Keratinocyte (primary cell): Measurements from ENCODE around the gene ZNF282. TPM values are rescaled to one million over a fixed set of nuclear protein-coding genes. Genes with fewer than 3 reads are reported as not detected.

Source experiments
- DNase-seq: peaks from one replicate; pipeline ENCODE4 v3.0.0-alpha.2; 2011; ENCODE audit warnings: low read depth, missing footprints, low spot score
- FAIRE-seq: peaks from 2 replicates; lab custom pipeline; 2011; peaks lifted over from hg19 to GRCh38; lab: Jason Lieb, UNC
- H2AFZ ChIP-seq: 2 replicates; pipeline ENCODE4 v1.6.0; 2012; ENCODE audit warnings: low read length, control low read depth, inconsistent platforms; ENCODE audit not compliant: control insufficient read depth
- H3K27ac ChIP-seq: 2 replicates; pipeline ENCODE4 v1.5.1; 2011; ENCODE audit warnings: low read length; ENCODE audit not compliant: control insufficient read depth, insufficient read depth
- H3K27me3 ChIP-seq: 3 replicates; pipeline ENCODE4 v1.6.0; 2011; ENCODE audit warnings: low read length; ENCODE audit not compliant: control insufficient read depth, insufficient read depth; ENCODE audit errors: extremely low read depth
- H3K36me3 ChIP-seq, 2 experiments: 2 replicates in 1 of 2; 3 replicates in 1 of 2; pipeline ENCODE4 v1.5.1; 2011; ENCODE audit warnings: low read length in 2 of 2, mild to moderate bottlenecking in 1 of 2; ENCODE audit not compliant: control insufficient read depth in 2 of 2, insufficient read depth in 2 of 2; ENCODE audit errors: extremely low read depth in 1 of 2
- H3K4me1 ChIP-seq: 3 replicates; pipeline ENCODE4 v1.5.1; 2011; ENCODE audit warnings: low read length; ENCODE audit not compliant: control insufficient read depth, insufficient read depth; ENCODE audit errors: extremely low read depth
- H3K4me2 ChIP-seq: 3 replicates; pipeline ENCODE4 v1.6.0; 2011; ENCODE audit warnings: low read depth, low read length; ENCODE audit not compliant: control insufficient read depth, insufficient read depth; ENCODE audit errors: extremely low read depth
- H3K4me3 ChIP-seq, 3 experiments: fragments of 200-600 bp in 1 of 3; sonication (generic) in 1 of 3; 2 replicates in 2 of 3; 3 replicates in 1 of 3; pipeline ENCODE4 v1.5.1; 2011 to 2016; ENCODE audit warnings: low read length in 3 of 3, mild to moderate bottlenecking in 3 of 3, control low read depth in 2 of 3, inconsistent platforms in 1 of 3, low read depth in 1 of 3, mixed read lengths in 1 of 3, mixed run types in 1 of 3, moderate library complexity in 1 of 3; ENCODE audit not compliant: control insufficient read depth in 2 of 3, insufficient read depth in 2 of 3; ENCODE audit errors: extremely low read depth in 1 of 3
- H3K79me2 ChIP-seq: 2 replicates; pipeline ENCODE4 v1.6.0; 2012; ENCODE audit warnings: low read length; ENCODE audit not compliant: control insufficient read depth, insufficient read depth
- H3K9ac ChIP-seq: 3 replicates; pipeline ENCODE4 v1.6.0; 2011; ENCODE audit warnings: low read length; ENCODE audit not compliant: control insufficient read depth, insufficient read depth; ENCODE audit errors: extremely low read depth
- H3K9me1 ChIP-seq: 3 replicates; pipeline ENCODE4 v1.6.0; 2011; ENCODE audit warnings: low read length; ENCODE audit not compliant: control insufficient read depth, insufficient read depth; ENCODE audit errors: extremely low read depth
- H3K9me3 ChIP-seq: 2 replicates; pipeline ENCODE4 v1.5.1; 2012; ENCODE audit warnings: low read depth, low read length; ENCODE audit not compliant: control insufficient read depth
- H4K20me1 ChIP-seq: 3 replicates; pipeline ENCODE4 v1.6.0; 2011; ENCODE audit warnings: low read length; ENCODE audit not compliant: control insufficient read depth, insufficient read depth; ENCODE audit errors: extremely low read depth
- EZH2 ChIP-seq: IDR thresholded peaks from one replicate; pipeline ENCODE4 v1.6.1; 2012; ENCODE audit warnings: inconsistent platforms, mild to moderate bottlenecking, low read length, moderate library complexity
- dilution Hi-C: fragments of 300-500 bp; cut with MboI; formaldehyde crosslinking; loops from one replicate; pipeline ENCODE4 v1.7.0; 2020; ENCODE audit warnings: low sequenced_read_pairs; ENCODE audit not compliant: extremely low pct_ligation_motif_present
- polyA plus RNA-seq, 5 experiments: library from polyadenylated mRNA; depleted of rRNA in 3 of 5; stranded (reverse) in 3 of 5; stranded (forward) in 1 of 5; unstranded in 1 of 5; fragments of >200 nt; gene quantifications; 1 replicate in 1 of 5; 2 replicates in 3 of 5; 3 replicates in 1 of 5; pipeline versions ENCODE4 v1.2.1 to v1.2.3, GENCODE V29; 2011 to 2012; ENCODE audit warnings: missing spikeins in 2 of 5, low read depth in 1 of 5, low replicate concordance in 1 of 5
- TF ChIP-seq, protein P1 (sequence below), 3 experiments: IDR thresholded peaks in 1 of 3; conservative IDR thresholded peaks in 1 of 3; optimal IDR thresholded peaks in 1 of 3; 2 replicates in 2 of 3; 3 replicates in 1 of 3; pipeline versions ENCODE3 to v1.5.1; 2011; ENCODE audit warnings: low read length in 3 of 3, mild to moderate bottlenecking in 3 of 3, moderate library complexity in 2 of 3, control low read depth in 1 of 3, inconsistent platforms in 1 of 3; ENCODE audit not compliant: insufficient read depth in 2 of 3; ENCODE audit errors: extremely low read depth in 1 of 3

Gene ZNF282
- polyA plus RNA-seq, 1 donor (not counting 4 experiments of a cell fraction or from before 2014, with no cell fraction given): 13.1 TPM

DNA sequence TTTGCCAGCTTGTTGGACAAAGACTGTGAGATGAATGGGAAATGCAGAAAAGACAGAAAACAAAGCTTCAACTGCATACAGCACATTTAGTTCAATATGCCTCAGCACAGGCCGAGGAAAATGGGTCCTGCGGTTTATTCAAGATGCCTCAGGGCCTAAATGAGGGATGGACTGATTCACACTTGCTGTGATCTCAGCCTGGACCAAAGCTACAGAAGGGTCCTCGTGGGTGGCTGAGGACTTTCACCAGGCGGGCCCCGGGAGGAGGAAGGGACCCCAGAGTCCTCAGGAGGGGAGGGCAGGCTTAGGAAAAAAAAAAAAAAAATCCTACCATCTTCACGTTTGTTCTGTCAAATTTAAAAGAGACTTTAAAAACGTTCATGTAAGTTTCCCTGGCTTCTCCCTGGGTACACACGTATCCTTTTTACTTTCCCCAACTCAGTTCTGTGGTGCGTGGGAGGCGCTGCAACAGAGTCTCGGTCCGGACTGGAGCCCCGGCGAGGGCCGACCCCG is 66.0 kb downstream of the ZNF282 start:
- peak; percentile 52 for FAIRE-seq
- Histone ChIP-seq H4K20me1 (no peaks in the 10 kb centered on the region), H2AFZ (peak overlapping the region; percentile 77), H3K4me1 (peaks cover 27% of the 10 kb centered on the region), H3K9me3 (no peaks in the 10 kb centered on the region), H3K36me3 (peaks cover 2 to 11% of the 10 kb centered on the region in 2 experiments), H3K27me3 (no peaks in the 10 kb centered on the region), H3K79me2 (peaks cover 4% of the 10 kb centered on the region), H3K9ac (peak overlapping the region; percentile 84), H3K27ac (peak overlapping the region; percentile 74), H3K4me2 (peak overlapping the region; percentile 85), H3K9me1 (no peaks in the 10 kb centered on the region), H3K4me3 (peak overlapping the region; percentile 45 to 78 (median 47))
- DNase-seq: no peak
- dilution Hi-C loops: no loop called here
- TF ChIP-seq, protein P1, sequence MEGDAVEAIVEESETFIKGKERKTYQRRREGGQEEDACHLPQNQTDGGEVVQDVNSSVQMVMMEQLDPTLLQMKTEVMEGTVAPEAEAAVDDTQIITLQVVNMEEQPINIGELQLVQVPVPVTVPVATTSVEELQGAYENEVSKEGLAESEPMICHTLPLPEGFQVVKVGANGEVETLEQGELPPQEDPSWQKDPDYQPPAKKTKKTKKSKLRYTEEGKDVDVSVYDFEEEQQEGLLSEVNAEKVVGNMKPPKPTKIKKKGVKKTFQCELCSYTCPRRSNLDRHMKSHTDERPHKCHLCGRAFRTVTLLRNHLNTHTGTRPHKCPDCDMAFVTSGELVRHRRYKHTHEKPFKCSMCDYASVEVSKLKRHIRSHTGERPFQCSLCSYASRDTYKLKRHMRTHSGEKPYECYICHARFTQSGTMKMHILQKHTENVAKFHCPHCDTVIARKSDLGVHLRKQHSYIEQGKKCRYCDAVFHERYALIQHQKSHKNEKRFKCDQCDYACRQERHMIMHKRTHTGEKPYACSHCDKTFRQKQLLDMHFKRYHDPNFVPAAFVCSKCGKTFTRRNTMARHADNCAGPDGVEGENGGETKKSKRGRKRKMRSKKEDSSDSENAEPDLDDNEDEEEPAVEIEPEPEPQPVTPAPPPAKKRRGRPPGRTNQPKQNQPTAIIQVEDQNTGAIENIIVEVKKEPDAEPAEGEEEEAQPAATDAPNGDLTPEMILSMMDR (optimal IDR thresholded peaks at IDR 0.05 in 1 of 3, IDR thresholded peaks at IDR 0.05 in 1 of 3, conservative IDR thresholded peaks at IDR 0.05 in 1 of 3; ENCODE audit: extremely low read depth in 1 of 3, insufficient read depth in 2 of 3, low read length in 3 of 3): no peak
- TF ChIP-seq EZH2: no peak

DNA sequence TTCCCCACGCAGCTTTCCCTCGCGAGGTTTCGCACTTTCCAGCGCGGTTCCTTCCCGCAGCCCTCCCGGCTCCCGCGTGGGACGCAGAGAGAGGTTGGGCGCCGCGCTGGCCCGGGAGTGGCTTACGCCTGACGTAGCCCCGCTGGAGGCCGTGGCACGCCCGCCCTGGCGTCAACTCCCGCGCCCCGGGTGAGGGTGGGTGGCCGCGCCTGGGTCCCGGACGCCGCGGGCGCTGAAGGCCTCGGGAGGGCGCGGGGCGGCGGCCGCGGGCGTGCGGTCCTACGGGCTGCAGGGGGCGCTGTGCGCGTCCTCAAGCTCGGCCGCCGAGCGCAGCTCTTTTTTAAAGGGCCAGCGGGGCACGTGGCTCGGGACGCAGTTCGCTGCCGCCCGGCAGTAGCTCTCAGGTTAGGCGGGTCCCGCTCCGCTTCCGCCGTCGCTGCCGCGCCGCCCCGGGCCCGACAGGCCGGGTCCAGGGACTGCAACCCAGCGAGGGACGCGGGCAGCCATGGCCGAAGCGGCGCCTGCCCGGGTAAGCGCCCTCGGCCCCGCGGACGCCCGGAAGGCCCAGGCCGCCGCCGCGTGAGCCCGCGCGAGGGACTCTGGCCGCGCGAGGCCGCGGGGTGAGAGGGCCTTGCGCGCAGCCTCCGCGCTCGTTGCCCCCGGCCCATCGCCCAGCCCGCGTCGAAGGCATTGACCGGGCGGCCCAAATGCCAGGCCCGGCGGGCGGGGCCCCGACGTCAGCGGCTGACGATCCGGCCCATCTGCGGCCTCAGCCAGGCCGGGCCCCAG is 66.7 kb downstream of the ZNF282 start, which contains the start of gene ZNF783:
Gene ZNF783, plus strand, starts transcription at position 368 of the 789 bp plus-strand sequence. Its CDS starts 138 bp downstream, at position 506.
- dilution Hi-C loops: no loop called here
- no peak for DNase-seq
- peaks cover 23% of the 10 kb centered on the region for H3K4me1 ChIP-seq

More for the DNA sequence above, 66.7 kb downstream of the ZNF282 start, which contains the start of gene ZNF783:
- Histone ChIP-seq H2AFZ (peak within 1 kb of the TSS; percentile 77), H3K9me3 (no peaks in the 10 kb centered on the region), H3K36me3 (peaks cover 7 to 16% of the 10 kb centered on the region in 2 experiments), H3K9ac (peak within 1 kb of the TSS; percentile 84), H3K9me1 (no peaks in the 10 kb centered on the region), H3K79me2 (peaks cover 4% of the 10 kb centered on the region), H3K27ac (peak within 1 kb of the TSS; percentile 74), H3K27me3 (no peaks in the 10 kb centered on the region), H4K20me1 (no peaks in the 10 kb centered on the region), H3K4me3 (peak within 1 kb of the TSS; percentile 45 to 78 (median 76)), H3K4me2 (peak within 1 kb of the TSS; percentile 85)
- FAIRE-seq: no peak
- TF ChIP-seq, protein P1 (optimal IDR thresholded peaks at IDR 0.05 in 1 of 3, IDR thresholded peaks at IDR 0.05 in 1 of 3, conservative IDR thresholded peaks at IDR 0.05 in 1 of 3; ENCODE audit: extremely low read depth in 1 of 3, insufficient read depth in 2 of 3, low read length in 3 of 3): peak; percentile 39 to 76 (median 71)
- TF ChIP-seq EZH2: no peak
